Stimulated activated CD8-positive, alpha-beta memory T cell treated with anti-CD3 and anti-CD28 coated beads, Interleukin-15, amount 100 ng/mL, for 4 hours (primary cell): ENCODE data around the gene GTF2I.
A peak's percentile ranks its signal among the peaks of the same experiment; 100 is the strongest.
"Not testable (repeated sequence)": the region's sequence is repeated elsewhere in the genome, so short reads cannot be mapped to it uniquely, and the experiment has no call there.

Experiments
- DNase-seq, 2 donors: peaks; one replicate each; pipeline ENCODE4 v3.0.0-alpha.2; 2020; ENCODE audit warnings: low read depth in 2 of 2

Gene GTF2I

DNA sequence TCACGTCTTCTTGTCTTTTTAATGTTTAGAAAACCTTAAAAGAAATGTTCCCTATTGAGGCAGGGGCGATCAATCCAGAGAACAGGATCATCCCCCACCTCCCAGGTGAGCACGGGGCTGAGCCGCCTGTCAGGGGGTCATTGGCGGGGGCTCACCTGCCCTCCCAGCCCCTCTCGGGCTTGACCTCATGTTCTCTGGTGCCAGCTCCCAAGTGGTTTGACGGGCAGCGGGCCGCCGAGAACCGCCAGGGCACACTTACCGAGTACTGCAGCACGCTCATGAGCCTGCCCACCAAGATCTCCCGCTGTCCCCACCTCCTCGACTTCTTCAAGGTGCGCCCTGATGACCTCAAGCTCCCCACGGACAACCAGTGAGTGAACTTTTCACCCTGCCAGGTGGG lies 121.5 kb downstream of the GTF2I start:
- not testable (repeated sequence) for DNase-seq

- not testable (repeated sequence) for DNase-seq
Observed at GRCh38 chr7:74781746-74782145, 124.2 kb downstream of the GTF2I start.

DNA sequence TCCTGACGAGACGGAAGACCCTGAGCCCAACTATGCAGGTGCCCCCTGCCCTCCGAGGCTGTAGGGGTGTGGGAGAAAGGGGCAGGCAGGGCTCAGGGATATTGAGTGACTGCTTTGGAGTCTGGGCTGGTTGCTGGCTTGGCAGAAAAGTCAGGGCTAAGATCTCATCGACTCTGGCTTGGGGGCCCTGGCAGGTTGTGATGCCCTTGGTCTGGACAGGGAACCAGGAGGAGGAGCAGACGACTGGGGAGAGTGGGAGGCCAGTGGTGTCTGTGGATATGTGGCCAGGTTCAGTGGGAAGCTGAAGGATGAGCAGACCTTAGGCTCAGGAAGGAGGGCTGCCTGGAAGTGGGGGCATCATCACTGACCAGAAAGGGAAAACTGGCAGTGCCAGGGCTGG lies 126.1 kb downstream of the GTF2I start:
- DNase-seq: not testable (repeated sequence)

DNA sequence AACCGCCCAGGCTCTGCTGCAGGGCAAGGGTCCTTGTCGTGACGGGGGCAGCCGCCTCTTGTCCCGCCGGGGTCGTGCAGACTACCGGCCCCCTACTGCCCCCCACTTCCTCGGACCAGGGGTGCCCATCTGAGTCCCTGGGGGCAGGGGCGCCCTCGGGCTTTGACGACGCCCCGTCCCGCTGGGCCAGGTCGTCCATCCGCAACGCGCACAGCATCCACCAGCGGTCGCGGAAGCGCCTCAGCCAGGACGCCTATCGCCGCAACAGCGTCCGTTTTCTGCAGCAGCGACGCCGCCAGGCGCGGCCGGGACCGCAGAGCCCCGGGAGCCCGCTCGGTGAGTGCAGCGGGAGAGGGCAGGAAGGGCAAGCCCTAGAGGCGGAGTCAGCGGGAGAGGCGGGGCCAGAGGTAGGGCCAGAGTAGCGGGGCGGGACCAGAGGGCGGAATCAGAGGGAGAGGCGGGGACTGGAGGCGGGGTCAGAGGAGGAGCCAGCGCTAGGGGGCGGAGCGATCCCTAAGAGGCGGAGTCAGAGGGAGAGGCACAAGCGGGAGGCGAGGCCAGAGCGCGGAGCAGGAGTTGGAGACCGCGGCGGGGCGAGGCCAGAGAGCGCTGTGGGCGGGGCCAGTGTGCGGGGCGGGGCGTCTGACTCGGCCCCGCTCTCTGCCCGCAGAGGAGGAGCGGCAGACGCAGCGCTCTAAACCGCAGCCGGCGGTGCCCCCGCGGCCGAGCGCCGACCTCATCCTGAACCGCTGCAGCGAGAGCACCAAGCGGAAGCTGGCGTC lies 131.0 kb downstream of the GTF2I start:
- DNase-seq: peak; percentile 91

- not testable (repeated sequence) for DNase-seq
Observed at GRCh38 chr7:74789200-74789736, 131.8 kb downstream of the GTF2I start.

GRCh38 chr7:74797848-74798622 lies 140.5 kb downstream of the GTF2I start:
- DNase-seq: not testable (repeated sequence)

DNA sequence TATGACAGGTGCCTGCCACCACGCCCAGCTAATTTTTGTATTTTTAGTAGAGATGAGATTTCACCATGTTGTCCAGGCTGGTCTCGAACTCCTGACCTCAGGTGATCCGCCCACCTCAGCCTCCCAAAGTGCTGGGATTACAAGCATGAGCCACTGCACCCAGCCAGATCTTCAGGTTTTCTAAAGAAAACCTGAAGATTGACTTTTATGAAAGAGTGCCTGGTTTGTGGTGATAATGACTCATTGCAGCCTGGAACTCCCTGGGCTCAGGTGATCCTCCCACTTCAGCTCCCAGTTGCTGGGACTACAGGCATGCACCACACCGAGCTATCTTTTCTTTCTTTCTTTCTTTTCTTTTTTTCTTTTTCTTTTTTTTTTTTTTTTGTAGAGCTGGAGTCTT lies 141.1 kb downstream of the GTF2I start:
- not testable (repeated sequence) for DNase-seq
